GM18951 (cell line): ENCODE measurements around the gene DLG2.

Source experiments
- POLR2A ChIP-seq: IDR thresholded peaks from 4 replicates; pipeline ENCODE4 v1.6.1; 2011; ENCODE audit warnings: mild to moderate bottlenecking; ENCODE audit not compliant: insufficient read length, insufficient read depth; ENCODE audit errors: extremely low read depth
- in situ Hi-C: fragments of 300-500 bp; cut with MboI; formaldehyde crosslinking; loops from one replicate; pipeline ENCODE4 v1.12.0; 2022; ENCODE audit warnings: low sequenced_read_pairs, mixed read lengths, inconsistent platforms; ENCODE audit not compliant: unreplicated experiment

DLG2 gene

GRCh38 chr11:84673753-84674152, 953.4 kb downstream of the DLG2 start:
- no peak for TF ChIP-seq POLR2A
- in situ Hi-C loops, result no loop called here

- no peak for TF ChIP-seq POLR2A
- in situ Hi-C loops, result no loop called here
Measured at GRCh38 chr11:84671325-84671999, 955.7 kb downstream of the DLG2 start.

DNA sequence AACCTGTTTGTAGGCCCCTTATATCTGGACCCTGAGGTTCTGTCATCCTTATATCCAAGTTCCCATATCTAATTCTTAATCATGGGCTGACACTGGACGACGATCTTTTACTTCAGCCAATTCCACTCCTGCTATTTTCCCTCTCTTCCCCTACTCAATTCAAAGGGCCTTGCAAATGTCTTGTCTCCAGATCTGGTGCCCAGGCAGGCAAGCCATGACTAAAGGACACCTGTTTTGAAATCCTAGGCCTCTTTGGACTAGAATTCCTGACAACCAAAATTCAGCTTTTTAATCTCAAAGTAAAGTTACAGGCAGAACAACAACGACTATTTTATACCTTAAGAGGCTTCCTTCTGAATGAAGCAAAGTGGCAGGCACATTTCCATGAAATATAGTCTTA, 963.4 kb downstream of the DLG2 start:
- no peak for TF ChIP-seq POLR2A
- in situ Hi-C loops, result no loop called here

- in situ Hi-C loops, result no loop called here
Measured at GRCh38 chr11:84660257-84660977, 966.7 kb downstream of the DLG2 start.

GRCh38 chr11:84655712-84656111, 971.4 kb downstream of the DLG2 start:
- in situ Hi-C loops, result no loop called here
- TF ChIP-seq POLR2A, result no peak

More at GRCh38 chr11:84660257-84660977, 966.7 kb downstream of the DLG2 start:
- no peak for TF ChIP-seq POLR2A

DNA sequence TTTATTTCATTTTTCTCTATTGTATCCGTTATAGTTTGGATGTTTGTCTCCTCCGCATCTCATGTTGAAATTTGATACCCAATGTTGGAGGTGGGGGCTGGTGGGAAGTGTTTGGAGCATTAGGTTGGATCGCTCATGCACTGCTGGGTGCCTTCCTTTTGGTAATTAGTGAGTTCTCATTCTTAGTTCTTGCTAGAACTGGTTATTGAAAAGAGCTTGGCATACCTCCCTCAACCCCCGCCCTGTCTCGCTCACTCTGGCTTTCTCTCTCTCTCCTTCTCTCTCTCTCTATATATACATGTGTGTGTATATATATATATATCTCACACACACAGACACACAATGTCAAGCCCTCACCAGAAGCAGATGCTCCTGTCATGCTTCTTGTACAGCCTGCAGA, 978.7 kb downstream of the DLG2 start:
- TF ChIP-seq POLR2A, result no peak
- in situ Hi-C loops, result no loop called here

- in situ Hi-C loops, result no loop called here
Measured at GRCh38 chr11:84645988-84646694, 981.0 kb downstream of the DLG2 start.

DNA sequence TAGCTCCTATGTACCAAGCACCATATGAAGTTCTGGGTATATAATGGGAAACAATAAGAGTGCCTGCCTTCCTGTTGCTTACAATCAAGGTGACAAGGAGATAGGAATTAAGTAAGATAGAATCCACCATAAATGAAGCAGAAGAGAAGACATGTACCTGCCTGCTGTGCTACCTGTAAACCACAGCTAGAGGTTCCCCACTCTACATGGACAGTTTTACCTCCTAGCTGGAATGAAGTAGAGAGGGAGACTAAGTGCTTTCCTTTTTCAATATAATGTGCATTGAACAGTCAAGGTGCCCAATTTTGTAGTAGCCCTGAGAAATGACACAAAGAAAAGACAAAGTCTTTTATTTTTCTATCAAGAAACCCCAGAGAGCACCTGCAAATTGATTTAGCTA, 984.6 kb downstream of the DLG2 start:
- TF ChIP-seq POLR2A, result no peak
- in situ Hi-C loops, result no loop called here

More at GRCh38 chr11:84645988-84646694, 981.0 kb downstream of the DLG2 start:
- no peak for TF ChIP-seq POLR2A

GRCh38 chr11:84634309-84634708, 992.8 kb downstream of the DLG2 start:
- in situ Hi-C loops, result no loop called here
- TF ChIP-seq POLR2A, result no peak

GRCh38 chr11:84628871-84629620, 998.1 kb downstream of the DLG2 start:
- in situ Hi-C loops, result no loop called here

GRCh38 chr11:84626256-84626655, 1000.9 kb downstream of the DLG2 start:
- in situ Hi-C loops, result no loop called here
- TF ChIP-seq POLR2A, result no peak

More at GRCh38 chr11:84628871-84629620, 998.1 kb downstream of the DLG2 start:
- no peak for TF ChIP-seq POLR2A

DNA sequence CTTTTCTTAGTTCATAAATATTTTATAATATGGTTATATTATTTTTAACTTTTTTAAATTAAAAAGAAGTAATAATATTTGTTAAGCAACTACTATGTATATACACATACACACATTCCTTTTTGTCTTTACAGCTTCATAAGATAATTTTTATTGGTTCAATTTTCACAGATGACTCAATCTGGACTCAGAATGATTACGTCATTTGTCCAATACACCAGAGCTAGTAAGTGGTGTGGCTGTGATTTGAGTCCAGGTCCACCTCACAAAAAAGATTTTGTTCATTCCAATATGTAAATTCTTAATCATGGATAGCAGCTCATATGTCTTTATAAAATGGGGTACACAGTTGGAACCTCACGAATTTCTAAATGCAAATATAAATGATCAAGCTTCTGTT, 1014.5 kb downstream of the DLG2 start:
- in situ Hi-C loops, result no loop called here
- no peak for TF ChIP-seq POLR2A

- TF ChIP-seq POLR2A, result no peak
- in situ Hi-C loops, result no loop called here
Measured at GRCh38 chr11:84608837-84609196, 1018.3 kb downstream of the DLG2 start.
